ENCODE results near the gene CELA2A.

DNA sequence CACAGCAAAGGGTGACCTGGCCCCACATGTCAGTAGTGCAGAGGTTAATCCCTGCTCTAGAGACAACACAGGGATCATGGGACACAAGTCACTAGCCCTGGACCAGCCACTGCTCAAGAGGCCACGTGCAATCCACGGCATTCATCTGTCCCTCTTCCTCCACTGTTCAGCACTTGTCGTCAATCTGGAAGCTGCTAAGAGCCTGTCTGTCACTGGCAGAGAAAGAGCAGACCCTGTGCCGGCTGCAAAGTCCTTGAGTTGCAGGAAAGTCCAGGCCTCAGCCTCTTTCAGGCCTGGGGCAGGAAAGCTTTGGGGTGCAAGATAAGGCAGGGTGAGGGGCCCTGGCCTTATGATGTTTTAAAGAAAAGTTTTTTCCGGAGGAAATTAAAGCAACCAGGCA, 36.1 kb downstream of the CELA2A start:
- TF ChIP-seq, protein P1, sequence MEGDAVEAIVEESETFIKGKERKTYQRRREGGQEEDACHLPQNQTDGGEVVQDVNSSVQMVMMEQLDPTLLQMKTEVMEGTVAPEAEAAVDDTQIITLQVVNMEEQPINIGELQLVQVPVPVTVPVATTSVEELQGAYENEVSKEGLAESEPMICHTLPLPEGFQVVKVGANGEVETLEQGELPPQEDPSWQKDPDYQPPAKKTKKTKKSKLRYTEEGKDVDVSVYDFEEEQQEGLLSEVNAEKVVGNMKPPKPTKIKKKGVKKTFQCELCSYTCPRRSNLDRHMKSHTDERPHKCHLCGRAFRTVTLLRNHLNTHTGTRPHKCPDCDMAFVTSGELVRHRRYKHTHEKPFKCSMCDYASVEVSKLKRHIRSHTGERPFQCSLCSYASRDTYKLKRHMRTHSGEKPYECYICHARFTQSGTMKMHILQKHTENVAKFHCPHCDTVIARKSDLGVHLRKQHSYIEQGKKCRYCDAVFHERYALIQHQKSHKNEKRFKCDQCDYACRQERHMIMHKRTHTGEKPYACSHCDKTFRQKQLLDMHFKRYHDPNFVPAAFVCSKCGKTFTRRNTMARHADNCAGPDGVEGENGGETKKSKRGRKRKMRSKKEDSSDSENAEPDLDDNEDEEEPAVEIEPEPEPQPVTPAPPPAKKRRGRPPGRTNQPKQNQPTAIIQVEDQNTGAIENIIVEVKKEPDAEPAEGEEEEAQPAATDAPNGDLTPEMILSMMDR (IDR thresholded peaks at IDR 0.05), result no peak
- no peak for TF ChIP-seq POLR2A (IDR thresholded peaks at IDR 0.05)
